Hypothalamus (tissue), 51 donors: ENCODE measurements around the gene SIGLEC7.

Experiments used
- DNase-seq, 51 donors: peaks; one replicate each; lab custom pipeline; 2025; lab: John Stamatoyannopoulos, UW

Gene SIGLEC7

DNA sequence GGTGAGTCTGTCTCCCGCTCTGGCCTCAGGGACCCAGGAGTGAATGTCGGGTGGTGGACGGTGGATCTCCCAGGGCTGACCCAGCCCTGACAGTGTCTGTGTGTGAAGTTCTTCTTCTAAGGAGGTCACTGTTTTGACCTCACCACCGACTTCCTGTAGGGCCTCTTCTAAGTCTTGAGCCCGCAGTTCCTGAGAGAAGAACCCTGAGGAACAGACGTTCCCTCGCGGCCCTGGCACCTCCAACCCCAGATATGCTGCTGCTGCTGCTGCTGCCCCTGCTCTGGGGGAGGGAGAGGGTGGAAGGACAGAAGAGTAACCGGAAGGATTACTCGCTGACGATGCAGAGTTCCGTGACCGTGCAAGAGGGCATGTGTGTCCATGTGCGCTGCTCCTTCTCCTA, at the start of gene SIGLEC7:
Gene SIGLEC7, plus strand, starts transcription at position 183 of the 400 bp plus-strand sequence. Its CDS starts 69 bp downstream, at position 252.
- DNase-seq: peak in 8 of 51 donors; percentile 13 to 26 (median 18)

DNA sequence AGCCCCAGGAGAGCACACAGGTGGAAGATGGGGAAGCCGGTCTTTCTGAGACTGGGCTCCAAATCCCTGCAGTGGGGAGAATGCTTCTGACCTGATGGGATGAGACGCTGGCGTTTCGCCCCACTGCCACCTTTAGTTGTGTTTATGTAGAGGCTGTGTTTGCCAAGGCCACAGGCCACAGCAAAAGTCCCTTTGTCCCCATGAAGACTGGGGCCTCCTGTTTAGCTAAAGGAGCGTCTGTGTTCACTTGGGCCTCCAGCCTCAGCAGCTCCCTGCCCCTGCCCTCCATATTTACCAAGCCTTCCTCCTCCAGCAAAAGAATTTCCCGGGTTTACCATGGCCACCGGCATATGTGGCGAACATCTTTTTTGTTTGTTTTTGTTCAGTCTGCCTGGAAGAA, 49.0 kb upstream of the SIGLEC7 start:
- peak in 3 of 51 donors; percentile 6 to 16 (median 7) for DNase-seq

DNA sequence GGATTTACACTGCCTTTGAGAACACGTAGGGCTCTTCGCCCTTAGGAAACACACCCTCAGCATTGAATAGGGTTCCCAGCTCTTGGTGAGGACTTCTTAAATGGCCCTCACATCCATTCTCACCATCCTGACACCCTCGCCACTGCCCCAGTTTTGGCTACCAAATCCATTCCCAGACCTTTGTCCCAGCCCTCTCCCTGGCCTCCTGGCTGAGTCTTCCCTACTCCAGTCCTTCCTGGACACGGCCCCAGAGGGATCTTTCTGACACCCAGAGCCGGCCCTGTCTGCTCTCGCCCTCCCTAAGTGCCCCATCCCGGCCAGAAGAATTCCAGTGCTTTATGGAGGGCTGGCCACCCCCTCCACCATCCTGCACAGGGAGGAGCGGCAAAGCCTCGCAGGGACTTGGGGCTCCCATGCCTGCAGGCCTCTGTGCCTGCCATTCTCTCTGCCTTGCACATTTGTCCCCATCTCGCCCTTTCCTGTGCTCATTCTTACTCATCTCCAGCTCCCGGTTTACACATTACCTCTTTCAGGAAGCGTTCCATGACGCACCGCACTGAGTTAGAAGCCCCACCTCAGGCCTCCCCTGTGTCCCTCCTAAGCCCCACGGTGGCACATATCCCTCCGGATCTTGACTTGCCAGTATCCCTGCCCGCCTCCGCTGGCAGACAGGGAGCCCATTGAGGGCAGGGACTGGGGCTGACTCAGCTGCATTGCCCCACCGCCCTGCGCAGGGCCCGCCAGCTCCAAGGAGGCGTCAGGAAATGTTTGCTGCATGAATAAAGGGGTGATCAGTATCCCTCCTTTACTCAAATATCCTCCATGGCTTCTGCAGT, 48.4 kb upstream of the SIGLEC7 start:
- DNase-seq: no peak

DNA sequence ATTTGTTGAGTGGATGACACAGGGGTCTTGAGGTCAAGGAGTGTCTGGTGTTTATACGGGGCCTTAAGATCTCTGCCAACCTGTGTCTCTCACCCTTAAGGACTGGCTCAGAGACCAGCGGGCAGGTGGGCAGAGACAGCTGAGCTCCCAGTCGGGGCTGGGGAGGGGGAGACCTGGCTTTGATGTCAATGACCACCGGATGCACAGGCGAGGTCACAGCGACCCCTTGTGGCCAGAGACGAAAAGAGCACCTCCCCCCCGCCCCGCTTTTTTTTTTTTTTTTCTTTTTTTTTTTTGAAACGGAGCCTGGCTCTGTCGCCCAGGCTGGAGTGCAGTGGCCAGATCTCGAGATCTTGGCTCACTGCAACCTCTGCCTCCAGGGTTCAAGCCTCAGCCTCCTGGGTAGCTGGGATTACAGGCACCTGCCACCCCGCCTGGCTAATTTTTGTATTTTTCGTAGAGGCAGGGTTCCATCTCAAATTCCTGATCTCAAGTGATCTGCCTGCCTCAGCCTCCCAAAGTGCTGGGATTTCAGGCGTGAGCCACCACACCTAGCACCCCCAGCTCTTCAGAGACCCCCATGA, 47.3 kb upstream of the SIGLEC7 start:
- DNase-seq: peak in 8 of 51 donors; percentile 2 to 29 (median 6)

DNA sequence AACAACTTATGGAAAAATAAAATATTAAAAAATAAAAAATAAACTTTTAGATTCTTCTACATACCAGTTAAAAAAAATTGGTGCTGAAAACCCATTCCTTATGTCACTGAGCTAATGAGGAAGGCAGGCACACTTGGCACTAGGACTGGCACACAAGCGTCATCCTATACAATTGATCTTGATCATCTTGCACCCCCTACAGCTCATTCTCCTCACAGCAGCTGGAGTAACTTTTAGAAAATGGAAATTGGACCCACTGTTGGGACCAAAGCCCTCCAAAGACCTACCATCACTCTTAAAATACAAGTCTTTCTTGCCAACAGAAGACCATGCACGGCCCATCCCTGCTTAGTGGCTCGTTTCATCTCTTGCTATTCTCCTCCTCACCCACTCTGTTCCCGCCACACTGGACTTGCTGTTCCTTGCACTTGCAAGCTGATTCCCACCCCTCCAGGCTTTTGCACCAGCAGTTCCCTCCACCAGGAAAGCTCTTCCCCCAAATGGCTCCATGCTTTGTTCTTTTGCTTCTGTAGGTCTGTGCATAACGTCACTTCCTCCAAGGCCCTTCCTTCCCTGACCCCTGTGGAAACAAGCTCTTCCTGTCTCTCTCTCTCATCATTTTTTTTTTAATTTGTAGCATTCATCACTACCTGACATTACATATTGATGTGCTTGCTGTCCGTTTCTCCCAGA, 45.5 kb upstream of the SIGLEC7 start:
- no peak for DNase-seq

DNA sequence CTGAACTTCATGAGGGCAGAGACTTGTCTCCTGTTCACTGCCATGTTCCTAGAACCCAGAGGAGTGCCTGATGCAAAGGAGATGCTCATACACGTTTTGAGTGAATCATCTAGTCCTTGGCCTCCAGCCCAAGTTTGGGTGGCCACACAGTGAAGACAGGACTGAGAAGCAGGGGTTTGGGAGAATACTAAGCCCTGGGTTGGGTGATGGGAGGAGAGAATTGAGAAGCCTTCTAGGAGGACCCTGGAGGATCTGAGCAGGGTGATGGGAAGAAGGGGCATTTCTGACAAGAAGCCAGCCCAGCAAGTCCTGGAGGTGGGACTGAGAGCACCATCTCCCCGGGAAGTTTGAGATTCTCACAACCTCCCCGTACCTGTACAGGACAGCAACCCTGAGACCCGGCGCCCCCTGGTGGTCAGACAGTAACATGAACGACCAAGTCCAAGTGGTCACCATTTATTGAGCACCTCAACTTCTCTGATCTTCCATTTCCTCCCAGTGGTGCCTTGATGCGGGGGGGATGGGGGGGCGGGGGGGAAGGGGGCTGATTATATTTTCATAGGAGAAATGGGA, 44.8 kb upstream of the SIGLEC7 start:
- peak in 36 of 51 donors; percentile 3 to 70 (median 21) for DNase-seq

DNA sequence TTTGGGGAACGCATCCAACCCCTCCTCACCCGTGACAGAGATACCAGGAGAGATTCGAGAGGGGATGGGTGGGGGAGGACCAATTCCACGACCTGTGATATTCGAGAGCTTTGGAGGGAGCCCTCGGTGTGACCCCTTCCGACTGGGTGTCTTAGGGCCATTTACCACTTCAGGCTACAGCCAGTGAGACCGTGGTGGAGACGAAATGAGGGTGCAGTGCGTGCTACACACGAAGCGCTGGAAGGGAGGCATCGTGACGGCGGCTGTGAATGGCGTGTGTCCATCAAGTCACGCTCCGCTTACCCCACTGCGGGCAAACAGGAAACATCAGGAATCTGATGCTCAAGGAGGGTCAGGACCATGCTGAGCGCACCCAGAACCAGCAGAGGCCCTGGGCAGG, 44.3 kb upstream of the SIGLEC7 start:
- DNase-seq: no peak

DNA sequence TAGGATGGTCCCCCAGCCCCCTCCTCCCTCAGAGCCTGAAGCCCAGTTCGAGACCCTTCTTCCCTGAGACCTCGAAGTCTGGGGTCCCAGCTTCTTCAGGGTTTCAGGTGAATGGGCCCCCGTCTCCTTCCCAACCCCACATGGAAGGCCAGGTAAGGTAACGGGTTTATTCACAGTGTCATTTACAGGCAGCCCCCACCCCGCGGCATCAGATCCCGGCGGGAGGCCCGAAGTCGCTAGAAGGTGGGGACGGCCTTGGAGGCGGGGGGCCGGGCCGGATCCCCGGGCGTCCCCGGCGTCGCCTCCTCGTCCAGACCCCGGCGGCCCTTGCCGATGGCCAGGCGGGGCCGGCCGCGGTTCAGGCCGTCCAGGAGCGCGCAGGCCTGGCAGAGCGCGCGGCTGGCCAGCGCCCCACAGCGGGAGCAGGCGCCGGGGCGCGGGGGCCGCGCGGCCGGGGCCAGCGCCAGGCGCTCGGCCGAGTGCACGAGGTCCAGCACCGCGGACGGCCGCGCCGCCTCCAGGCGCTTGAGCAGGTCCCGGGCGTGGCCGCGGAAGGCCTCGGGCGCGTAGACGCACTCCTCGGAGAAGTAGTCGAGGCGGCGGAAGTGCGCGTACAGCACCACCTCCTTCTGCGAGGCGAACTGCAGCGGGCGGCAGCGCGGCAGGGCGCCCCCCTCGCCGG, 43.6 kb upstream of the SIGLEC7 start:
- no peak for DNase-seq

DNA sequence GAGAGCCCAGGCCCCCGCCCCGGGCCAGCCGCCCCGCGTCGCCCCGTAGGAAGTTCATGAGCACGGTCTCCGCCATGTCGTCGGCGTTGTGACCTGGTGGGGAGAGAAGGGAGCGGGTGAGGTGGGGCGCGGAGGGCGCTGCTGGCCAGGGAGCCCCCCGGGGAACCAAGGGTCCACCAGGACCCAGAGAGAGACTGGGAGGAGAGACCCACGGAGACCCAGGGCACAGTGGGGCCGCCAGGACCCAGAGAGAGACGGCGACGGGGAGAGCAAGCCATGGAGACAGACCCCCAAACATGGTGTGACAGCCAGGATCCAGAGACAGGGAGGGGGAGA, 43.1 kb upstream of the SIGLEC7 start:
- DNase-seq: no peak

DNA sequence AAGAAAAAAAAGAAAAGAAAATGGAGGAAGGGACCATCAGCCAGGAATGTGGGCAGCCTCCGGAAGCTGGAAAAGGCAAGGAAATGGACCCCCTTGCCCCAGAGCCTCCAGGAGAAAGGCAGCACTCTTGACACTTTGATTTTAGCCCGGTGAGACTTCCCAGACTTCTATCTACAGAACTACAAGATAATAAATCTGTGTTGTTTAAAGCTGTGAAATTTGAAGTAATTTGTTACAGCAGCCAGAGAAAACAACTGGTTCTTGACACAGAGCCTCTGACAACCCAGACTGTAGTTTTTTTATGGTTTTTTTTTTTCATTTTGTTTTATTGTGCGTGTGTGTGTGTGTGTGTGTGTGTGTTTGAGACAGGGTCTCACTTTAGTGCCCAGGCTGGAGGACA, 41.5 kb upstream of the SIGLEC7 start:
- no peak for DNase-seq

DNA sequence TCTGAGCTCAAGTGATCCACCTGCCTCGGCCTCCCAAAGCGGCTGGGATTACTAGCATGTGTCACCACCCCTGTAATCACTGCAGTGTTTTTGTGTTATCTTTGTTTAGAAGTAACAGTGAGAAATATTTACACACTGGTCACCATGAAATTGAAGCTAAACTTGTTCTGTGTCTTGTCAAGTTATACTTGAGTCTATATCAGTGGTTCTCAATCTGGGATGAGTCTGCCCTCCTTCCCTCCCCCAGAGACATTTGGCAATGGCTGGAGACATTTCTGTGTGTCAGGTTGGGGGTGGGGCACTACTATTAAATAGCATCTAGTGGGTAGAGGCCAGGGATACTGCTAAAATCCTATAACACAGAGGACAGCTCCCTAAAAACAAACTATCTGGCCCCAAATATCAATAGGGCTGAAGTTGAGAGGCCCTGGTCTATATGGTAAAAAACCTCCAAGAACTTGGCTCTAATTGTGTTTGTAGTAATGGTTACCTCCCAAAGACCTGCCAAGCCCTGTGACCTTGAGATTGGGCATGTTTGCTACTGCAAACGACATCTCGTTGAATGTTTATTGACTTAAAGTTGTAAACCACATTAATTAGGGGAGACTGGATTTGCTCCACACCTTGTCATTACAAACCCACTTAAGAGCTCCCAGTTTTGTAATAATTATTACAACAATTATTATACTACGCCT, 40.8 kb upstream of the SIGLEC7 start:
- no peak for DNase-seq

DNA sequence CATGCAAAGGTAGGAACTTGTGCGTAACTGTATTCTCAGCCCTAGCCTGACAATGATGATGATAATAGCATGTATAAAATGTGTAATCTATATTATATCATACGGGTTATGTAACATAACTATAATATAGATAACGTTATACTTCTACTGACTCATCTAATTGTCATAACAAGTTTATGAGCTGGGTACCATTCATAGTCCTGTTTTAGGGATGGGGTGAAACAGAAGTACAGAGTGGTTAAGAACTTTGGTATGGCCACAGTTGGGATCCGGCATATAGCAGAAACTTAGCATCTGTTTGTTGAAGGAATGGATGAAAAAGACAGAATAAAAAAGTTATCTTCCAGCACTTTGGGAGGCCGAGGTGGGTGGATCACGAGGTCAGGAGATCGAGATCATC, 39.1 kb upstream of the SIGLEC7 start:
- DNase-seq: no peak

DNA sequence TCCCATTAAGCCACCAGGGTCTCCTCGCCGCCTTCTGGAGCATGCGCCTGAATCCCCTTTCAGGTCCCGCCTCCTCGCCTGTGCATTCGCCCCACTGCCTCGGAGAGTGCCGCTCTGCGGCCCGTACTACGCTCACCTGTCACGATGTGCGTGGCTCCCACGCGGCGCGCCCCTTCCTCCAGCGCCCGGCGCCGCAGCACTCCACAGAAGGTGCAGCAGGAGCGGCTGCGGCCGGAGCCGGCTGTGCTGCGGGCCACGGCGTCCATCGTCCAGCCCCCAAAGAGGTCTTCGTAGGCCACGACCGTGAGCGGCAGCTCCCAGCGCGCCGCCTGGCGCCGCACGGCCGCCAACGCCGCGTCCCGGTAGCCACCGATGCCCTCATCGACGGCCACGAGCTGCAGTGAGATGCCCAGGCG, 38.2 kb upstream of the SIGLEC7 start:
- DNase-seq: no peak

DNA sequence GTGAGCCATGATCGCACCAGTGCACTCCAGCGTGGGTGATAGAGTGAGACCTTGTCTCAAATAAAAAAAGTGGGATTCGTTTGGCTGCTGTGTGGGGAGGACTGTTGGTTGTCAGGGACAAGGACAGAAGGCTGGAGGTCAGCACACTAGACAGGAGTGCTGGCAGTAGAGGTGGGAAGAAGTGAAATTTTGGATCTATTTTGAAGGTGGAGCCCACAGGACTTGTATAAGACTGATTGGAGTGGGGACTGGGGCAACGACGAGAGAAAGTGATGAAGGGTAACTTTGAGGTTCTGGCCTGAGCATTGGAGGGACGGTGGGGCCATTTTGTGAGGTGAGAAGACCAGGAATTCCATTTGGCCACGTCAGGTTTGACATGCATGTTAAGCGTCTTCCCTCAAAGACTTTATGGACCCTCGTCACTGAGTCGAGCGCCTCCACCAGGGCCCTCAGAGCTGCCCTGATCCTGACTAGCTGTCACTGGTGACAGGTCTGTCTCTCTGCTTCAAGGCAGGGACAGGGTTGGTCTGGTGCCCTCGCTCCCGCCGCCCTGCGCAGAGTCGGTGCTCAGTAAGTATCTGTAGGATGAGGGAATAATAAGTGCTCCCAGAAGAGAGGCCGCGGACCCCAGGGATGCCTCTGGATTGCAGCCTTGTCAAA, 34.6 kb upstream of the SIGLEC7 start:
- peak in 4 of 51 donors; percentile 21 to 46 (median 34) for DNase-seq

DNA sequence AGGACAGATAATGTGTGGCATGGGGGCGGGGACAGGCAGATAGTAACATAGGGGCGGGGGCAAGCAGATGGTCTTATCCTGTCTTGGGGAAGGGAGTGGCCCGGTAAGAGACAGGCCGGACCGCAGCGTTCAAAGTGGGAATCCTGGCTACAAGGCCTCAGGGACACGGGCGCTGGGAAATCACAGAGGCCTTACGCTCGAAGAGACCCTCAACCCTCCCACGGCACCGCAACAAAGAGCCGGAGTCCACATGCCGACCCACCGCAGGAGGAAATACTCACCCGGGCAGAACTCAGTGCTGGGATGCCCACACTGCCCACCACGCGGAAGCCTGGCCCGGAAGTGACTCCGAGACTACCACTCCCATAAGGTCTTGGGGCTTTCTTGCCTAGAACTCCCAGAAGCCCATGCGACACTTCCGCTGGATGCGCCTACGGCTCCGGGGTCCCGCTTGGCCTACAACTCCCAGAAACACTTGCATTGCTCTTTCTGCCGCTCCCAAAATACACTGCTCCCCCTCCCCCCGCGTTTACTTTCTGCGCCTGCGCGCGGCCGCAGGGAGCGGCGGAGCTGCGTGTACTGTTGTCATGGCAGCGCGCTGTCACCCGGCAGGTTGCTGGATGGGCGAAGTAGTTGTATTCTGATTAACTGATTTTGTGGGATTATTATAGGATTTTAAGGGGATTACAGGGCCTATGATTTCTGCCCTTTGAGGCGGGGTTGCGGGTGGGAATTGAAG, 33.9 kb upstream of the SIGLEC7 start, which contains the start of gene CTU1:
Gene CTU1, minus strand, starts transcription at position 344 of the 739 bp plus-strand sequence. CDS start 3,840 bp downstream, outside the sequence.
- DNase-seq: peak; percentile 82 to 99 (median 98)

DNA sequence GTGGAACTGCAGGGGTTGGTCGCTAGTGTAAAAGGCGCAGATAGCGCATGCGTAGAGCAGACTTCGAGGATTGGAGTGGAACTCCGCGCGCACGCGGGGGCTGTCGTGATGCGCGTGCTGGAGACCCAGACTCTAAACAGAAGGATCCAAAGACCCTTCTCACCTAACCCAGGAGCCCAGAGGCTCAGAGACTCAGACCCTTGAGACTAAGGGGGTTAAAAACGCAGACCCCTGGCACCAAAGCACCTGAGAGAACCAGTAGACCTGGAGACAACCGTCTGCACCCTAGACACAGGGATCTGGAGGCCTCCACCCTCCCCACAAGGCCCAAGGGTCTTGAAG, 33.3 kb upstream of the SIGLEC7 start:
- DNase-seq: peak in 13 of 51 donors; percentile 71 to 93 (median 80)

DNA sequence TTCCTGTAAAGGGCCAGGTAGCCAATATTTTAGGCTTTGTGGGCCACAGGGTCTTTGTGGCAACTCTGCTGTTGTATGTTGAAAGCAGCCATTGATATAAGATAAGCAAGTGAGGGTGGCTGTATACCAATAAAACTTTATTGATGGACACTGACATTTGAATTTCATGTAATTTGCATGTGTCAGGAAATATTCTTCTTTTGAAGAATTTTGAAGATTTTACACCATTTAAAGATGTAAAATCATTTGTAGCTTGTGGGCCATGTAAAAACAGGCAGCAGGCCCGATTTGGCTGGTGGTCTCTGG, 31.5 kb upstream of the SIGLEC7 start:
- DNase-seq: no peak

DNA sequence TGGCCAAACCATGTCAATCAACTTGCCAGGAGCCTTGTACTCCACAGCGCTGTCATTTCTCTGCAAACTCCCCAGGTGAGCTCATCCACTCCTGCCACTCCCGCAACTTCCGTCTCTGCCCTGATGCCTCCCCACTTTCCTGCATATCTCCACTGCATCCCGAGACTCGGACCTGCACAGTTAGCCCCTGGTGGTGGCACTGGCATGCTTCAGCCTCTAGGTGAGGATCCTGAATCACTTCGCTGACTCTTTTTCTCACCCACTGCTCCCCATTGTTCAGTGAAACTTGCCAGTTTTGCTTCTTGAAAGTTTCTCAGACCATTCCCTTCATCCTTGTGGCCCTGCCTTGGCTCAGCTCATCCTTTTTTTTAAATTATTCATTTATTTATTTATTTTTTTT, 30.5 kb upstream of the SIGLEC7 start:
- DNase-seq: no peak
